ENCODE results near the gene AMMECR1. TPM values are rescaled to one million over a fixed set of nuclear protein-coding genes. Genes with fewer than 3 reads are reported as not detected.

Gene AMMECR1
- total and polyA plus RNA-seq, 2 of the 4 experiments (the other 2 are of a cell fraction) = 7.0 to 11.3 TPM

GRCh38 chrX:110145854-110146253 lies 172.0 kb downstream of the AMMECR1 start:
- no peak overlapping the region for H3K18ac ChIP-seq (ENCODE audit: low read depth, low read length)
- H2AK9ac ChIP-seq (replicated peaks; ENCODE audit: low read depth, low read length, poor library complexity) = no peak overlapping the region
- no peak overlapping the region for H3K4me3 ChIP-seq (ENCODE audit: insufficient read depth, low read depth, low read length)
- H3K23ac ChIP-seq (ENCODE audit: low read depth, low read length) = no peak overlapping the region
- H3K4me1 ChIP-seq (ENCODE audit: control insufficient read depth, insufficient read depth, low read length) = no peaks in the 10 kb centered on the region; the same call in 1 of the 2 replicates
- no TSS peak for BruUV-seq (replicated peaks)
- no peak overlapping the region for H2BK15ac ChIP-seq (ENCODE audit: low read depth, low read length)
- no peak overlapping the region for H4K5ac ChIP-seq (ENCODE audit: low read depth, low read length)
- H3K4ac ChIP-seq (ENCODE audit: low read depth, low read length) = no peak overlapping the region
- H2AFZ ChIP-seq (replicated peaks; ENCODE audit: low read length, poor library complexity) = no peak overlapping the region
- H2BK20ac ChIP-seq (ENCODE audit: low read depth, low read length) = no peak overlapping the region
- H3K27ac ChIP-seq (ENCODE audit: insufficient read depth, low read length) = no peak overlapping the region
- H4K91ac ChIP-seq (ENCODE audit: insufficient read depth, low read depth, low read length) = no peak overlapping the region
- no peak overlapping the region for H3K56ac ChIP-seq (ENCODE audit: extremely low read depth, insufficient read depth, low read length)
- CTCF ChIA-PET = interaction anchor here (0.6 to 1.8 kb wide), 12 partner anchors 10 to 273 kb away, joined by 3 to 24 read pairs (median 4); no protein-coding TSS in a partner anchor
- POLR2A ChIA-PET (ENCODE audit: unreplicated experiment) = no interaction called here
- H4K8ac ChIP-seq (ENCODE audit: low read depth in 2 of 2, low read length in 2 of 2) = no peak overlapping the region; a peak in 1 of 4 replicates
- TF ChIP-seq RFX5 (IDR thresholded peaks at IDR 0.05; ENCODE audit: low read depth, low read length) = no peak
- peak; percentile 8; the same call in 1 of the 2 replicates for TF ChIP-seq MAFK (IDR thresholded peaks at IDR 0.05; ENCODE audit: low read depth, low read length)
- TF ChIP-seq MXI1 (IDR thresholded peaks at IDR 0.05; ENCODE audit: borderline replicate concordance, low read depth, low read length) = no peak
- no peak for TF ChIP-seq NFE2L2 (IDR thresholded peaks at IDR 0.05; ENCODE audit: low read depth, low read length)
- no peak for TF ChIP-seq CHD1 (IDR thresholded peaks at IDR 0.05; ENCODE audit: low read depth, low read length)
- TF ChIP-seq CEBPB (IDR thresholded peaks at IDR 0.05; ENCODE audit: low read depth, low read length) = no peak
- no peak for TF ChIP-seq MAZ (IDR thresholded peaks at IDR 0.05; ENCODE audit: borderline replicate concordance, low read depth, low read length)
- TF ChIP-seq FOS (IDR thresholded peaks at IDR 0.05; ENCODE audit: low read depth, low read length) = no peak
- TF ChIP-seq CTCF (conservative IDR thresholded peaks at IDR 0.05; ENCODE audit: low read depth, low read length) = peak; percentile 65
- TF ChIP-seq ELK1 (IDR thresholded peaks at IDR 0.05; ENCODE audit: borderline replicate concordance, low read depth, low read length) = no peak
- TF ChIP-seq RCOR1 (IDR thresholded peaks at IDR 0.05; ENCODE audit: insufficient replicate concordance, low read length) = no peak
- no peak for TF ChIP-seq POLR2A (IDR thresholded peaks at IDR 0.05; ENCODE audit: low read depth, low read length)
- no peak for TF ChIP-seq BHLHE40 (IDR thresholded peaks at IDR 0.05; ENCODE audit: low read depth, low read length)
- peak; percentile 49; the same call in 1 of the 2 replicates for TF ChIP-seq SMC3 (IDR thresholded peaks at IDR 0.05; ENCODE audit: low read depth, low read length)
- peak; percentile 36 for TF ChIP-seq RAD21 (IDR thresholded peaks at IDR 0.05; ENCODE audit: low read length)
- TF ChIP-seq USF2 (IDR thresholded peaks at IDR 0.05; ENCODE audit: low read depth, low read length) = no peak
- peak; percentile 44 for DNase-seq
- no peaks in the 10 kb centered on the region; the same call in 1 of the 2 replicates for H3K27me3 ChIP-seq (ENCODE audit: control insufficient read depth, insufficient read depth, low read length)
- dilution Hi-C loops (cut with HindIII; ENCODE audit: low sequenced_read_pairs, unreplicated experiment) = no loop called here
- WGBS, 2 experiments (ENCODE audit: extremely low coverage in 2 of 2, insufficient read length in 1 of 2) = 19% methylated on average over 3 of the region's 4 CpGs; no CpG with 5 or more reads in 1 of the 2 experiments
- H2BK5ac ChIP-seq (ENCODE audit: low read depth, low read length, poor library complexity, severe bottlenecking) = no peak overlapping the region
- no peak overlapping the region for H3K14ac ChIP-seq (replicated peaks; ENCODE audit: low read depth, low read length)
- no peaks in the 10 kb centered on the region for H3K36me3 ChIP-seq (ENCODE audit: control insufficient read depth, insufficient read depth, low read length)
- H3K9me3 ChIP-seq (ENCODE audit: control insufficient read depth, insufficient read depth, low read length) = no peaks in the 10 kb centered on the region; the same call in 1 of the 2 replicates
- H3K9ac ChIP-seq (ENCODE audit: low read depth, low read length) = no peak overlapping the region
- ATAC-seq (ENCODE audit: low read depth) = peak; percentile 67
- no peaks in the 10 kb centered on the region; the same call in 1 of the 2 replicates for H4K20me1 ChIP-seq (ENCODE audit: insufficient read depth, low read length)
- H3K79me1 ChIP-seq (ENCODE audit: low read depth in 1 of 2, low read length in 2 of 2) = no peaks in the 10 kb centered on the region
- H3K4me2 ChIP-seq (ENCODE audit: low read depth, low read length) = no peak overlapping the region
- no peak overlapping the region for H2AK5ac ChIP-seq (ENCODE audit: low read depth, low read length)
- in situ Hi-C loops (cut with MboI; ENCODE audit: low sequenced_read_pairs) = loop anchor here (5.0 to 25.0 kb wide), 2 partner anchors 234 to 659 kb away; partner anchors contain the start of gene GUCY2F
- no peaks in the 10 kb centered on the region; the same call in 1 of the 2 replicates for H3K9me1 ChIP-seq (ENCODE audit: insufficient read depth, low read length)
- intact Hi-C loops (cut with micrococcal nuclease) = loop anchor here (1.0 to 10.0 kb wide), 3 partner anchors 141 to 432 kb away; partner anchors contain the start of gene TMEM164
- H2BK120ac ChIP-seq (ENCODE audit: low read depth, low read length) = no peak overlapping the region
